GM12891 (cell line): Measurements from ENCODE around the gene CDH22.

Source experiments
- POLR2A ChIP-seq: IDR thresholded peaks from 2 replicates; pipeline ENCODE4 v1.6.1; 2011; ENCODE audit warnings: low read depth, low read length, control low read depth
- POLR2AphosphoS5 ChIP-seq: IDR thresholded peaks from 2 replicates; pipeline ENCODE4 v1.6.1; 2011; ENCODE audit warnings: low read depth, low read length, control low read depth
- POU2F2 ChIP-seq: IDR thresholded peaks from 2 replicates; pipeline ENCODE4 v1.6.1; 2011; ENCODE audit warnings: low read depth, mild to moderate bottlenecking, control low read depth, low read length, moderate library complexity
- SPI1 ChIP-seq: IDR thresholded peaks from 2 replicates; pipeline ENCODE4 v1.6.1; 2011; ENCODE audit warnings: low read depth, low read length, control low read depth
- TAF1 ChIP-seq: IDR thresholded peaks from 2 replicates; pipeline ENCODE4 v1.6.1; 2011; ENCODE audit warnings: low read depth, low read length, control low read depth

GRCh38 chr20:46235077-46235476 lies 73.2 kb downstream of the CDH22 start:
- TF ChIP-seq POLR2AphosphoS5, result no peak
- TF ChIP-seq POLR2A, result no peak
- no peak for TF ChIP-seq SPI1
- no peak for TF ChIP-seq TAF1
- TF ChIP-seq POU2F2, result no peak
